Measurements from ENCODE around the gene MAPK8. TPM values are rescaled to one million over a fixed set of nuclear protein-coding genes. Genes with fewer than 3 reads are reported as not detected.

Gene MAPK8
- total RNA-seq, 1 experiment from 2014 or later = 52.9 TPM

DNA sequence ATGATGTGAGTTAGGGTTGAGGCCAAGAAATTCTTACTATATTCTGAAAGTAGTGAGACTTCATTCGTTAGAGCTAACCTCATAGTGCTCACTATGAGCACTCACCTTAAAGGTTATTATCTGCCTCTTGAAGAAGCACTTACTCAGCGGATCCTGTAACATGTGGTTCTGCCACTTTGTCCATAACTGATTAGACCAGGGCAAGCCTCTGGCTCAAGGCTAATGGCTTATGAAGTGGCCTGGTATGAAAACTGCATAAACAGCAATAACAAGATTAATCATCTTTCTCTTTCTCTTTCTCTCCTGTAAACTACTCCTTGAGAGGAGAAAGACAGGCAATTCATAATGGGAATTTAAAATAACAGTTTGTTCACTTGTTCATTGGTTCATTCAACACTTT, 82.8 kb downstream of the MAPK8 start (continued):
- TF ChIP-seq, protein P1, sequence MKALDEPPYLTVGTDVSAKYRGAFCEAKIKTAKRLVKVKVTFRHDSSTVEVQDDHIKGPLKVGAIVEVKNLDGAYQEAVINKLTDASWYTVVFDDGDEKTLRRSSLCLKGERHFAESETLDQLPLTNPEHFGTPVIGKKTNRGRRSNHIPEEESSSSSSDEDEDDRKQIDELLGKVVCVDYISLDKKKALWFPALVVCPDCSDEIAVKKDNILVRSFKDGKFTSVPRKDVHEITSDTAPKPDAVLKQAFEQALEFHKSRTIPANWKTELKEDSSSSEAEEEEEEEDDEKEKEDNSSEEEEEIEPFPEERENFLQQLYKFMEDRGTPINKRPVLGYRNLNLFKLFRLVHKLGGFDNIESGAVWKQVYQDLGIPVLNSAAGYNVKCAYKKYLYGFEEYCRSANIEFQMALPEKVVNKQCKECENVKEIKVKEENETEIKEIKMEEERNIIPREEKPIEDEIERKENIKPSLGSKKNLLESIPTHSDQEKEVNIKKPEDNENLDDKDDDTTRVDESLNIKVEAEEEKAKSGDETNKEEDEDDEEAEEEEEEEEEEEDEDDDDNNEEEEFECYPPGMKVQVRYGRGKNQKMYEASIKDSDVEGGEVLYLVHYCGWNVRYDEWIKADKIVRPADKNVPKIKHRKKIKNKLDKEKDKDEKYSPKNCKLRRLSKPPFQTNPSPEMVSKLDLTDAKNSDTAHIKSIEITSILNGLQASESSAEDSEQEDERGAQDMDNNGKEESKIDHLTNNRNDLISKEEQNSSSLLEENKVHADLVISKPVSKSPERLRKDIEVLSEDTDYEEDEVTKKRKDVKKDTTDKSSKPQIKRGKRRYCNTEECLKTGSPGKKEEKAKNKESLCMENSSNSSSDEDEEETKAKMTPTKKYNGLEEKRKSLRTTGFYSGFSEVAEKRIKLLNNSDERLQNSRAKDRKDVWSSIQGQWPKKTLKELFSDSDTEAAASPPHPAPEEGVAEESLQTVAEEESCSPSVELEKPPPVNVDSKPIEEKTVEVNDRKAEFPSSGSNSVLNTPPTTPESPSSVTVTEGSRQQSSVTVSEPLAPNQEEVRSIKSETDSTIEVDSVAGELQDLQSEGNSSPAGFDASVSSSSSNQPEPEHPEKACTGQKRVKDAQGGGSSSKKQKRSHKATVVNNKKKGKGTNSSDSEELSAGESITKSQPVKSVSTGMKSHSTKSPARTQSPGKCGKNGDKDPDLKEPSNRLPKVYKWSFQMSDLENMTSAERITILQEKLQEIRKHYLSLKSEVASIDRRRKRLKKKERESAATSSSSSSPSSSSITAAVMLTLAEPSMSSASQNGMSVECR (CRISPR knock-in tag; IDR thresholded peaks at IDR 0.05; ENCODE audit: borderline replicate concordance) = no peak
- TF ChIP-seq NR2C2 (CRISPR knock-in tag; IDR thresholded peaks at IDR 0.05) (no peak), TEAD4 (CRISPR knock-in tag; IDR thresholded peaks at IDR 0.05) (no peak), KAT7 (CRISPR knock-in tag; IDR thresholded peaks at IDR 0.05; ENCODE audit: borderline replicate concordance) (no peak), ZNF423 (CRISPR knock-in tag; IDR thresholded peaks at IDR 0.05) (no peak), PRRX2 (CRISPR knock-in tag; IDR thresholded peaks at IDR 0.05) (no peak), ZNF138 (CRISPR knock-in tag; conservative IDR thresholded peaks at IDR 0.05) (no peak)
- TF ChIP-seq, protein P2, sequence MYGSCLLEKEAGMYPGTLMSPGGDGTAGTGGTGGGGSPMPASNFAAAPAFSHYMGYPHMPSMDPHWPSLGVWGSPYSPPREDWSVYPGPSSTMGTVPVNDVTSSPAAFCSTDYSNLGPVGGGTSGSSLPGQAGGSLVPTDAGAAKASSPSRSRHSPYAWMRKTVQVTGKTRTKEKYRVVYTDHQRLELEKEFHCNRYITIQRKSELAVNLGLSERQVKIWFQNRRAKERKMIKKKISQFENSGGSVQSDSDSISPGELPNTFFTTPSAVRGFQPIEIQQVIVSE (CRISPR knock-in tag; IDR thresholded peaks at IDR 0.05; ENCODE audit: borderline replicate concordance) = no peak

DNA sequence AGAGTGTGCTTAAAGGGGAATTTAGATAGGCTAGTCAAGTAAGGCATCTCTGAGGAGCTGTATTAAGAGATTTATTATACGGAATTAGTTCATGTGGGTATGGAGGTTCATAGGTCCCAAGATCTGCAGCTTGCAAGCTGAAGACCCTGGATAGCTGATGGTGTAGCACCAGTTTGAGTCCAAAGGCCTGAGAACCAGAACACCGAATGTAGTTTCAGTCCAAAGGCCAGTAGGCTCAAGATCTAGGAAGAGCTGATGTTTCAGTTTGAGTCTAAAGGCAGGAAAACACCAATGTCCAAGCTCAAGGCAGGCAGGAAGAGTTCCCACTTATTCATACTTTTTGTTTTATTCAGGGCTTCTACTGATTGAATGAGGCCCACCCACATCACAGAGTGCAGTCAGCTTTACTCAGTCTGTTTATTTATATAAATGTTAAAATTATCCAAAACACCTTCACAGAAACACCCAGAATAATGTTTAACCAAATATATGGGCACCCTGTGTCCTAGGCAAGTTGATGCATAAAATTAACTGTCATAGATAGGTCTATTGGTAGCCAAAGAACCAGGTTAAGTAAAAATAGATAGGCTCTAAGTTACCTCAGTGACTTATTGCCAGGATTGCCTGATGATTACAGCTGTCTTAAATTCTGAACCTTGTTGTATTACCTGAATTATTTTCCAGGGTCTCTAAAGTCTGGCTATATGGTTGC, 83.5 kb downstream of the MAPK8 start:
- Mint-ChIP-seq H3K27me3 (ENCODE audit: low read depth) (no peaks in the 10 kb centered on the region), H3K9me3 (no peaks in the 10 kb centered on the region), H3K4me3 (no peak overlapping the region), H3K27ac (no peak overlapping the region), H3K36me3 (no peaks in the 10 kb centered on the region), H3K4me1 (peaks cover 14% of the 10 kb centered on the region)
- TF ChIP-seq, protein P3, sequence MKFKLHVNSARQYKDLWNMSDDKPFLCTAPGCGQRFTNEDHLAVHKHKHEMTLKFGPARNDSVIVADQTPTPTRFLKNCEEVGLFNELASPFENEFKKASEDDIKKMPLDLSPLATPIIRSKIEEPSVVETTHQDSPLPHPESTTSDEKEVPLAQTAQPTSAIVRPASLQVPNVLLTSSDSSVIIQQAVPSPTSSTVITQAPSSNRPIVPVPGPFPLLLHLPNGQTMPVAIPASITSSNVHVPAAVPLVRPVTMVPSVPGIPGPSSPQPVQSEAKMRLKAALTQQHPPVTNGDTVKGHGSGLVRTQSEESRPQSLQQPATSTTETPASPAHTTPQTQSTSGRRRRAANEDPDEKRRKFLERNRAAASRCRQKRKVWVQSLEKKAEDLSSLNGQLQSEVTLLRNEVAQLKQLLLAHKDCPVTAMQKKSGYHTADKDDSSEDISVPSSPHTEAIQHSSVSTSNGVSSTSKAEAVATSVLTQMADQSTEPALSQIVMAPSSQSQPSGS (CRISPR knock-in tag; IDR thresholded peaks at IDR 0.05; ENCODE audit: borderline replicate concordance, low read depth) = no peak
- TF ChIP-seq TP53 (CRISPR knock-in tag; IDR thresholded peaks at IDR 0.05) = no peak
- TF ChIP-seq NR2C2 (CRISPR knock-in tag; IDR thresholded peaks at IDR 0.05) = no peak
- DNase-seq (ENCODE audit: low spot score) = no peak
- ChIA-PET POLR2A (no interaction called here), CTCF (interaction anchor here (0.5 to 1.1 kb wide), 3 partner anchors 13 to 267 kb away, joined by 3 to 4 read pairs (median 4); no protein-coding TSS in a partner anchor)
- ATAC-seq = no peak

DNA sequence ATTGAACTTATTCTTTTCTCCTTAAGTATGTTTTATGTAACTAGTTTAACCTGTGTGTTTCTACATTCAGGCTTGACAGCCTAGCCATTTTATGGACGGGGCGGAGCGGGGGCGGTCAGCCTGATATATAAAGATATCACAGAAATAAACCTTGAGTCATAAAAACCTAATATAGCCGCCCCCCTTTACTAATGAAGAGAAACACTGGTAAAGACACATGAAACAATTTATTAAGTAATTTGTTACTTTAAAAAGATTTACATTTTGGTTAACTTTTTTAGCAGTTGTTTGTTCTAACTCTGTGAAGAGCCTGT, 84.0 kb downstream of the MAPK8 start:
- Mint-ChIP-seq H3K27ac (no peak overlapping the region), H3K4me1 (peaks cover 14% of the 10 kb centered on the region), H3K4me3 (no peak overlapping the region), H3K9me3 (no peaks in the 10 kb centered on the region), H3K36me3 (no peaks in the 10 kb centered on the region), H3K27me3 (ENCODE audit: low read depth) (no peaks in the 10 kb centered on the region)
- no peak for ATAC-seq
- DNase-seq (ENCODE audit: low spot score) = no peak
- ChIA-PET POLR2A (no interaction called here), CTCF (interaction anchor here (1.1 kb wide), 1 partner anchor 54 kb away, joined by 4 read pairs; no protein-coding TSS in a partner anchor)
- TF ChIP-seq, protein P4, sequence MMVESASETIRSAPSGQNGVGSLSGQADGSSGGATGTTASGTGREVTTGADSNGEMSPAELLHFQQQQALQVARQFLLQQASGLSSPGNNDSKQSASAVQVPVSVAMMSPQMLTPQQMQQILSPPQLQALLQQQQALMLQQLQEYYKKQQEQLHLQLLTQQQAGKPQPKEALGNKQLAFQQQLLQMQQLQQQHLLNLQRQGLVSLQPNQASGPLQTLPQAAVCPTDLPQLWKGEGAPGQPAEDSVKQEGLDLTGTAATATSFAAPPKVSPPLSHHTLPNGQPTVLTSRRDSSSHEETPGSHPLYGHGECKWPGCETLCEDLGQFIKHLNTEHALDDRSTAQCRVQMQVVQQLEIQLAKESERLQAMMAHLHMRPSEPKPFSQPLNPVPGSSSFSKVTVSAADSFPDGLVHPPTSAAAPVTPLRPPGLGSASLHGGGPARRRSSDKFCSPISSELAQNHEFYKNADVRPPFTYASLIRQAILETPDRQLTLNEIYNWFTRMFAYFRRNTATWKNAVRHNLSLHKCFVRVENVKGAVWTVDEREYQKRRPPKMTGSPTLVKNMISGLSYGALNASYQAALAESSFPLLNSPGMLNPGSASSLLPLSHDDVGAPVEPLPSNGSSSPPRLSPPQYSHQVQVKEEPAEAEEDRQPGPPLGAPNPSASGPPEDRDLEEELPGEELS (CRISPR knock-in tag; IDR thresholded peaks at IDR 0.05) = no peak
- TF ChIP-seq, protein P5, sequence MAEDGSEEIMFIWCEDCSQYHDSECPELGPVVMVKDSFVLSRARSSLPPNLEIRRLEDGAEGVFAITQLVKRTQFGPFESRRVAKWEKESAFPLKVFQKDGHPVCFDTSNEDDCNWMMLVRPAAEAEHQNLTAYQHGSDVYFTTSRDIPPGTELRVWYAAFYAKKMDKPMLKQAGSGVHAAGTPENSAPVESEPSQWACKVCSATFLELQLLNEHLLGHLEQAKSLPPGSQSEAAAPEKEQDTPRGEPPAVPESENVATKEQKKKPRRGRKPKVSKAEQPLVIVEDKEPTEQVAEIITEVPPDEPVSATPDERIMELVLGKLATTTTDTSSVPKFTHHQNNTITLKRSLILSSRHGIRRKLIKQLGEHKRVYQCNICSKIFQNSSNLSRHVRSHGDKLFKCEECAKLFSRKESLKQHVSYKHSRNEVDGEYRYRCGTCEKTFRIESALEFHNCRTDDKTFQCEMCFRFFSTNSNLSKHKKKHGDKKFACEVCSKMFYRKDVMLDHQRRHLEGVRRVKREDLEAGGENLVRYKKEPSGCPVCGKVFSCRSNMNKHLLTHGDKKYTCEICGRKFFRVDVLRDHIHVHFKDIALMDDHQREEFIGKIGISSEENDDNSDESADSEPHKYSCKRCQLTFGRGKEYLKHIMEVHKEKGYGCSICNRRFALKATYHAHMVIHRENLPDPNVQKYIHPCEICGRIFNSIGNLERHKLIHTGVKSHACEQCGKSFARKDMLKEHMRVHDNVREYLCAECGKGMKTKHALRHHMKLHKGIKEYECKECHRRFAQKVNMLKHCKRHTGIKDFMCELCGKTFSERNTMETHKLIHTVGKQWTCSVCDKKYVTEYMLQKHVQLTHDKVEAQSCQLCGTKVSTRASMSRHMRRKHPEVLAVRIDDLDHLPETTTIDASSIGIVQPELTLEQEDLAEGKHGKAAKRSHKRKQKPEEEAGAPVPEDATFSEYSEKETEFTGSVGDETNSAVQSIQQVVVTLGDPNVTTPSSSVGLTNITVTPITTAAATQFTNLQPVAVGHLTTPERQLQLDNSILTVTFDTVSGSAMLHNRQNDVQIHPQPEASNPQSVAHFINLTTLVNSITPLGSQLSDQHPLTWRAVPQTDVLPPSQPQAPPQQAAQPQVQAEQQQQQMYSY (CRISPR knock-in tag; IDR thresholded peaks at IDR 0.05) = no peak
- TF ChIP-seq ZBTB21 (CRISPR knock-in tag; IDR thresholded peaks at IDR 0.05; ENCODE audit: borderline replicate concordance) = no peak
- TF ChIP-seq TCF7 (CRISPR knock-in tag; IDR thresholded peaks at IDR 0.05; ENCODE audit: low read depth) = no peak
- TF ChIP-seq, protein P6, sequence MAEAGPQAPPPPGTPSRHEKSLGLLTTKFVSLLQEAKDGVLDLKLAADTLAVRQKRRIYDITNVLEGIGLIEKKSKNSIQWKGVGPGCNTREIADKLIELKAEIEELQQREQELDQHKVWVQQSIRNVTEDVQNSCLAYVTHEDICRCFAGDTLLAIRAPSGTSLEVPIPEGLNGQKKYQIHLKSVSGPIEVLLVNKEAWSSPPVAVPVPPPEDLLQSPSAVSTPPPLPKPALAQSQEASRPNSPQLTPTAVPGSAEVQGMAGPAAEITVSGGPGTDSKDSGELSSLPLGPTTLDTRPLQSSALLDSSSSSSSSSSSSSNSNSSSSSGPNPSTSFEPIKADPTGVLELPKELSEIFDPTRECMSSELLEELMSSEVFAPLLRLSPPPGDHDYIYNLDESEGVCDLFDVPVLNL (CRISPR knock-in tag; IDR thresholded peaks at IDR 0.05; ENCODE audit: borderline replicate concordance, low read depth) = no peak
- TF ChIP-seq ZNF396 (CRISPR knock-in tag; IDR thresholded peaks at IDR 0.05; ENCODE audit: borderline replicate concordance) = no peak
- no peak for TF ChIP-seq PRRX2 (CRISPR knock-in tag; IDR thresholded peaks at IDR 0.05)
